ENCODE results near the gene FOXP1. TPM values are rescaled to one million over a fixed set of nuclear protein-coding genes. Genes with fewer than 3 reads are reported as not detected.

The FOXP1 gene
- total RNA-seq, 1 donor from 2014 or later: 72.3 TPM

- peak; percentile 66 for DNase-seq
Measured at GRCh38 chr3:71064956-71065763, 518.4 kb downstream of the FOXP1 start.

DNA sequence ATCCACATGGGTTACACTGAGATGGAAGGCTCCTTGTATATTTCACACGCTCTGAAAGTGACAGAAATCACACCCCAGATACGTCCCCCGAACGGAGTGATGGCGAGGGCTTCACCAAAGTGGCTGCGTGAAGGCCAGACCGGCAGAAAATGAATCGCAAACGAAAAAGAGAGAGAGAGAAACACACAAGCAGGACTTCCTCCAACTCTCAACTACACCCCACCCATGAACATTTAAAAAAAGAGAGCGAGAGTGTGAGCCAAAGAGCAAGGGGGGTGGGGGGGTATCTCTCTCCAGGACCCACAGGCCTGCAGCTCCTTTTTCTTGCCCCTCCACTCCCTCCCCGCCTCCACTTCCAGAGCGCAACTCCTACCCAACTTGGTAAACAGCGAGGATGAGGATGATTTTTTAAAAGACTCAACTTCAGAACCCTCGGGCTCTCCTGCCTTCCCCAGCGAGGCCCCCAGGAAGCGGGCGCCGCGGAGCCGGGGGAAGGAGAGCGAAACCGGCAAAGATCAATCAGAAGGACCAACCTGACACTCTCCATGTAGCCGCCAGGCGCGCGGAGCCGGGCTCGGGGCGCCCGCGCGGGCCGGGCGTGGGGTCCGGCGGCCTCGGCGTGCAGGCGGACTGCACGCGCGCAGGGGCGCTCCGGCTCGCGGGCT, 519.1 kb downstream of the FOXP1 start:
- DNase-seq: peak; percentile 77

- peak; percentile 71 for DNase-seq
Measured at GRCh38 chr3:71063773-71064290, 519.7 kb downstream of the FOXP1 start.

DNA sequence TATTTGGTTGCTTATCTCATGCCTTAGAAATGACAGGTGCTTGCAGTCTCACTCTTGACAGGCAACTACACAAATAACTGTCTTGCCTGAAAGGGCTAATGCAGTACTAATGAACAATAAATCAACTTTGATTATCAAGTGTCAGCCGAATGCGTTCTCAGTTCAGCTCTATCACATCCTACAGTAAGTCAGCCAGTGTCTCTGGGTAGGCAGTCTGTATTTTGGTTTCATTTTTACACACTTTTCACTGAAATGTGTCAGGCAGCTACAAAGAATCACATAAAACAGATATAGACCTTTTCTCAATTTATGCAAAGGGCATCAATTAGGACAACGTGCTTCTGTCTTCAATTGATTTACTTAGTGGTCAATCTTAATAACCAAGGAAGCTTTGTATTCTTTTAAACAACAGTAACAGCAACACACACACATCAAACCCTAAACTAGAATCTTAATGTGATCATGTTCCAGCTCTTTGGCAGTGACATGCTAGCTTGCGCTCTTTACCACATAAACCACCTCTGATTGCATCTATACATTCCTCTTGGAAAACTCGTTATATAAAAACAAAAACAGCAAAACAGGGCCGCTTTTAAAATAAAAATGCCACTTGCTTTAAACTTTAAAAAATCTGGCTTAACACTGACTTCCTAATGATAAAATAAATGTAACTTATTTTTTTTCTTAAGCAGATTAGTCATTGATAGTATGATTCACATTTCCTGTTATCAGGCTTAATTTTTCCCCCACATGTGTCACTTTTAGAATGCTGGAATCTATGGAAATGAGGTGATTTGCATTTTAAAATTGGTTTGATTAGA, 520.4 kb downstream of the FOXP1 start:
- DNase-seq: peak; percentile 71

- DNase-seq: peak; percentile 45
Measured at GRCh38 chr3:71062037-71062932, 521.2 kb downstream of the FOXP1 start.

DNA sequence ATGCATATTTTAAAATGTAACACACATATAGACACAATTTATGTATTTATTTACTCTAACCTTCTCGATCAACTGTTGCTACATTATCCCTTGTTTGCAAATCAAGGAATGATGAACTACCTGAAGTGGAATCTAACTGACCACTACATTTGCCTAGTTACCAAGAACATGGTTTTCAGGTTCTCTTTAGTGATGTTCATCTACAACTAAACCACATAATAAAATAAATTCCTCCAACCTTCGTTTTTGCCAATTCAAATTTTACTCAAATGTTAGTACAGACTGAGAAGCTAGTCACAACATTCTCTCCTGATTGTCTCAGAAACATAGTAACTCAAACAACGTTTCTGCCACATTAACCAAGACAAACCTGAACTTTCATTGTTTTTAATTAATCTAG, 521.9 kb downstream of the FOXP1 start:
- DNase-seq: peak; percentile 27

DNA sequence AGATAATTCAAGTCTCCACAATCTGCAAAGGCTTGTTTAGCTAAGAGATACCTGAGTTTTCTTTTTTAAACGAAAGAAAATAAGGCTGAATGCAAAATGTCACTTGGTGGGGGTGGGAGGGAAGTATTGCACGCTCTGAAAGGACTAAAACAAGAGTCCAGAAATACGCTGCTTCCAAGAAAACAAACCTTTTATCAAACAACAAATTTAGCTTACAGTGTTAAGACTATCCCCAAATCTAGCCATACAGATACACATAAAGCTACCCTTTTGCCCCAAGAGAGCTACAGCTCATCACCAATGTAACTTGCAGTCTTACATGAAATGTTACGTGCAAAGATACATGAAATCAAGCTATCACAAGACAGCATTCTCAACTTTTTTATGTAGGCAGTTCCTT, 522.5 kb downstream of the FOXP1 start:
- DNase-seq: peak; percentile 41

- DNase-seq: peak; percentile 19
Measured at GRCh38 chr3:71060536-71060935, 523.0 kb downstream of the FOXP1 start.

GRCh38 chr3:71057526-71057894, 526.0 kb downstream of the FOXP1 start:
- DNase-seq: peak; percentile 40

- DNase-seq: peak; percentile 79
Measured at GRCh38 chr3:71056327-71056726, 527.2 kb downstream of the FOXP1 start.

DNA sequence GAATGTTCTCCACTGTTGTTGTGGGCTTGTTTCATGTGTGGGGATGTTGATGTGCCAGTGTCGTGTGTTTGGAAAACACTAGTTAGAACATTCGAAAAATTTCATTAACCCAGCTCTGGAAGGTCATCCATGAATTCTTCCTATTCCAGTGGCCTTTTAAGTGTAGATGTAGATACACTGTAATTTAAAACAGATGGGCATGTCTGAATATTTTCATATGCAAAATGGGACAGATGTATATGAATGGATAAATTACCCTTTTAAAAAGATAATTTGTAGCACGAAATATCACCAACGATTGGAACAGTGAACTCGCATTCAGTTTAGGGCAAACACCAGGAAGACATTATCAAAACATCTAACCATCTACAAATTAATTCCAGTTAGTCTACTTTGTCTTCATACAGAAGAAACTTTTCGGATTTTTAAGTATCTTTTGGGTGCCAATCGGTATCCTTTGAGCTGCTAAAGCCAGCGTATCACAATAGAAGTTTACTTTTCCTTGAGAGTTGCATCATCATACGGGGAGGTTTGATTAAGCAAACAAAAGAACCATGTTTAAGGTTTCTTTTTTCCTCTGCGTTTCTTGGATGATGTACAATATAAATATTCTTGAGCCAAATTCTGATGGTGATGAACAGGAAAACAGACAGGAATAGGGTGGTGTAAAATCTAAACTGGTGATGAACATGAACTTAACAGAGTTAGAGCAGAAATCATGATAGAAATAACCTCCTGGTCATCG, 528.1 kb downstream of the FOXP1 start:
- peak; percentile 80 for DNase-seq

DNA sequence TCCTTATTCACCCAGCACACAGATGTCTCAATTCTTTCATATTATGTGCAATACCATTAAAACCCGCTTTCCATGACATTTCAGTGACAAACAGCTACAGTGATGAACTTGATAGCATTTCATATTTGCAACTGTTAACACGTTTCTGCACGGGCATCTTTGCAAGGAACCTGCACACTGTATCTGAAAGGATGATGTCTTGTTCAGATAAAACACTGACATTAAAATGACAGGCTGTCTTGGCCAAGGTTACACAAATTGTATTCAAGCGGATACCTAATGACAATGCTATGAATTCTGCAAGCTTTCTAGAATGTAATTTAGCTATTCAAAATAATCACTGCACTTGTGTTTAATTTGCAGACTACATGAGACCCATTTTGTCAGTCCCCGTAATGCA, 529.2 kb downstream of the FOXP1 start:
- DNase-seq: no peak

- DNase-seq: no peak
Measured at GRCh38 chr3:71053495-71053894, 530.0 kb downstream of the FOXP1 start.

DNA sequence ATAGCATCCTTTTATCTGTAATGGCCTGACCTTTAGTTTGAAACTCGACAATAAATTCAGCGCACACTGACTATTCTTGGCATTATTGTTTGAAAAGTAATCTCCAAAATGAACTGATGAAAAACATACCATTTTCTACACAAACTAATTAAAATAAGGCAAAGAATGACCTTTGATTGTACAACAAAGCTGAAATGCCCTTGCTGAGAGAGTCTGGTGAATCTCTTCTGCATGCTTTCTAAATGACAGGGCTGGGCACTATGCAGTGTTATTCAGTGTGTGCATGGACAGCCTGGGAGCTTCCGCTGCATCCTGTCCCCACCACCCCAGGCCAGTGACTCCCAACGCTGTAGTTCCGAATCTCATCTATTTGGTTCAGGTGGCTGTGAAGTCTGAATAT, 530.8 kb downstream of the FOXP1 start:
- DNase-seq: peak; percentile 62

- peak; percentile 51 for DNase-seq
Measured at GRCh38 chr3:71051893-71052687, 531.4 kb downstream of the FOXP1 start.

DNA sequence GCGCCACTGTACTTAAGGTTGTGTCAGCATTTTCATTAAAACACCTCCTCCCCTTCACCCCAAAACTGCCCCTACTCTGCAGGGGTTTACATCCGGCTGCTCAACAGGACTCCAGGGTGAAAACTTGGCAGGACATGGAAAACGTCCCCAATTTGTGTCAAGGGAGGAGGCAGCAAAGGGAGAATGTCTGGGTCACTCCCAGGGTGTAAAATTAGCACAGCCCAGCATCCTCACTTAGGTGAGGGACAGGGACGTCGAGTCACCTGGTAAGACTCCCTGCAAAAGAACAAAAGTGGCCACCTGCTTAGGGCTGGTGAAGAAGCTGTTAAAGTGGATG, 532.3 kb downstream of the FOXP1 start:
- DNase-seq: no peak

DNA sequence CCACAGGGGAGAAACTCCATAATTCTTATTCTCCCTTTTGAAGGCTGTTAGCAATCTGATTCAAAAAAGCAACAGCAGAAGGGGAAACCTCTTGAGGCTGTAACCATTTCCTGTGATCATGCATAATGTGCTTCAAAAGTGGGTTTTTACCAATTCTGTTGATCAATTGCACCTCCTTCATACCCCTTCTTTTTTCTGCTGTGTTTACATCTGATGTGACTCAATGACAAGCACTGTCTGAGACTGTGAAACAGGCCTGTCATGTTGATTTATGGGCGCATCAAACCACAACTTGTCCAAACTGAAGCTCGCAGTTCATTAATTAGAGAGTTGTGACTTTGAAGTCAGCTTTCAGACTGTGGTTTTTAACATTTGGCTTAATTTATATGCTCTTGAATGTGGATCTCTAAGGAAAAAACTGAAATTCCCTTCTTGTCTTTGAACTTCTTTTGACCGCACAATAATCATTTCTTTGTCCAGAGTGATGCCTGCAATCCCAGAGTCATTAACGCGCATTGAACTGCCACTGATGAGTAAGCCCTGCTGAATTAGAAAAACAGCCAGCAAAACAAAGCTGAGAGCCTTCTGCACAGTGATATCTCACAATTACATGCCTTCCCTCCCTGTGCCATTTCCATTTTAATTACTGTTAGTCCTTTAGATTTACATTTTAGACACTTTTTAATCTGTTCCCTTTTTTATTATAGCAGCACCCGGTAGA, 532.8 kb downstream of the FOXP1 start:
- DNase-seq: peak; percentile 89

GRCh38 chr3:71050166-71050537, 533.4 kb downstream of the FOXP1 start:
- peak; percentile 57 for DNase-seq

- peak; percentile 81 for DNase-seq
Measured at GRCh38 chr3:71048948-71049347, 534.6 kb downstream of the FOXP1 start.
